NCI-H1930 (cell line): ENCODE results near the gene TTC6.

ENCODE experiments used
- DNase-seq, 2 experiments: peaks; one replicate each; lab custom pipeline; 2025; lab: John Stamatoyannopoulos, UW

The TTC6 gene

DNA sequence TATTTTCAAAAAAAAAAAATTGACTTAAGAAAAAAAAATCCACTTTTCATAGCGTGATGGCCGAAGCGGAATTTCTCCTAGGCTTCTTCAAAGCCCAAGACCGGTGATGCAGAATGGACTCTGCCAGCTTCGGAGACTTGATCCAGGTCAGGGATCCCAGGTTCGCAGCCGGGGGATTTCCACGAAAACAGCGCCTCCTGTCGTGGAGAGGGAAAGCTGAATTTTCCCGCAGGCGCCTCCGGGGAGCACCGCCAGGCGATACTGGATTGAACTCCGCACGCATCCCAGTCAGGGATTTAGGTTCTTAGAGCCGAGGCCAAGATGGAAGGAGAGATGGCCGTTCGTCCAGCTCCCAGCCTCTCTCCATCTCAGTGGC, 2.1 kb downstream of the TTC6 start:
- no peak for DNase-seq

DNA sequence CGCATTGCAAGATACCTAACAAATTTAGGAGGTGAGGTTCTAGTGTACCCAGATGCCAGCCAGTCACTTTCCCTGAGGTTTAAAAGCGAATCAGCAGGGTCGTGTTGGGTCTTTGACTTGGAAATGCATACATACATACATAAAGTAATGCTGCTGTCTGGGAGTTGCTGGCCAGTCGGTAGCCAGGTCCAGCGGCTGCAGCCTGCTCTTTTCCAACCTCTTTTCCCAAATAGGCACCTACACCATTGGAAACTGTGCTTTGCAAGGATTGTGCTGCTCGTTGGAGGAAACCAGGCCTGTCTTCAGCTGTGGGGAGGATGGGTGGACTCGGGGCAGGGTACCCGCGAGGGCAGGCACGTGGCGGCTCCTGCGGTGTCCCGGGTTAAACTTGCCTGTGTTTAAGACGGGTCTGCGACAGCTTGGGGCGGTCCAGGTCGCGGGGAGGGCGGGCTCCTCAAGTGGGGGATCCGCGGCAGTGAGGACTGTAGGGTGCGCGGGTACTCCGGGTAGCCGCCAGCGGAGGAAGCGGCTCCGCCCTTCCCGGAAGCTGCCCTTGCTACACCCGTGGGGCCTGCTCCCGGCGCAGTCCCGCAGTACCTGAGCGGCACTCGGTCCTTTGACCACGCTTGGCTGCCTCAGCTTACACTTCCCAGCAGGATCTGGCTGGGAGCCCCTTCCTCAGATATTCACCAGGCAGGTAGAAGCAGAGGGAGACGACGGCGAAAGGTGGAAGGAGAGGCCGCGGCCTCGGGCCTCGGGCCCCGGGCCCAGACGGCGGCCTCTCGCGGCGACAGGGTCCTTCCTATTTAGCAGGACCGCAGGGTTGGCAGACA, 2.7 kb downstream of the TTC6 start:
- DNase-seq = no peak

DNA sequence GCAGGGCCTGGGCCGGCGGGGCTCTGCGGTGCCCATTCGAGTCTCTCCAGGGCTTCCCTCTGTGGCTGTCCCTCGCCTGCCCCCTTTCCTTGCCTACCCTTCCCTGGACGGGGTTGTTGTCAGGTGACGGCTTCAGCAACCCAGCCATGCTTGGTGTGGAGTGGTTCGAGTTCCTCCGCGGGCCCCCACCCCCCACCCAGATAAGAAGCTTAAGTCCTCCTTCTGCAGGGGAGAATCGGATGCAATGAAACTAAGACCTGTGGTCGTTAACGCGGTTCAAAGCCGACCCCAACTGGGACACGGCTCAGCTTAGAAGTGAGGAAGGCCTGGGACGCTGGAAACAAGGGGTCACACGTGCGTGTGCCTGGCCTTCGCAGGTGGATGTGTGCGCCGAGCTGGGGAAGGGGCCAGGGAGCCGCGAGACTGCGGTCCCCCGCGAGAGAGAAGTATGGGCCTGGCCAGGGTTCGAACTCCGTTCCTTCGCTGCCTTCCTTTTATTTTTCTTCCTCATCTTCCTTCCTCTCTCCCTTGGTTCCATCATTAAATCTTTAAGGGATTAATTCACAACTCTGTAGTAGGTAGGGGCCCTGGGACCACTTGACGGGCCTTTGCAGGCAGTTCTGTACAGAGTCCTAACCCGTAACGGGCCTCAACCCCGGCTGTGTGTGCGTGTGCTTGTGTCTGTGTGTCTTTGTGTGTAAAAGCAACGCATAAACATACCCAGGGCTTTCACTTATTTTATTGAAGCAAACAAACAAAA, 3.5 kb downstream of the TTC6 start:
- no peak for DNase-seq

GRCh38 chr14:37599507-37600368, 4.3 kb downstream of the TTC6 start:
- no peak for DNase-seq

GRCh38 chr14:37600880-37601741, 5.7 kb downstream of the TTC6 start:
- DNase-seq = no peak

GRCh38 chr14:37601865-37602264, 6.4 kb downstream of the TTC6 start:
- no peak for DNase-seq

DNA sequence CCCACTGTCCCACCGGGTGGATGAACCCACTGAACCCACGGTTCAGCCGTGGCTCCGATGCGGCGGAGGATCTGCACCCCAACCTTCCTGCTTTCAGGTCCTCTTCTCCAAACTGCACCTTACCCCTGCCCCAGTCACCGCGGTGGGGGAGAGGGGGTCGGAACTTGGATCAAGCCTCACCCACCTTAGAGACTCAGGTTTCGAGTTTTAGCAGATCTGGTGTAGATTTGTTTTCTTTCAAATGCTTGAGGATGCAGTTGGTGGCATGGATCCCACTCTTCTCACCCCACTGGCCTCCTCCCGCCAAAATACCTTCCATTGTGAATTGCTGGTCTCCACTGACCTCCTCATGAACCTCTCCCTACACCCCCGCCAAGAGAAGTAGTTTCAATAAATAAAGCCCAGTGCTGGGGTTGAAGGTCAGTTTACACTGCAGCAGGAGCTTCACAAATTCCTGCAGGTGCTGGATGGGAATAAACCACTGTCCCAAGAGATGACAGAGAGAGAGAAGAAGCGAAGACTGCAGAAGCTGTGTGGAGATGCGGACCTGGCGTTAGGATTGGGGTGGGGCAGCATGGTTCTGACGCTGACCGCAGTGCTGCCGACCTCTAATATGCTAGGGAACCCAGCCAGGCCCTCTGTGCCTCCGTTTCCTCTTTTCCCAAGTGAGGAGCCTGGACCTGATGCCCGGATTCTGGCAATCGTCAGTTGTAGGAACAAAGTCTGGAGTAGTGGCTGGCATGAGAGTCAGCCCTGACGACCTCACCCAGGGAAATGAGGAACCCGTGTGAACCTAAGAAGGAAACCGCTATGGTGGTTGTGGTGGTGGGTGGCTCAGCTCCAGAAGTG, 7.4 kb downstream of the TTC6 start:
- DNase-seq = no peak

GRCh38 chr14:37603688-37604251, 8.3 kb downstream of the TTC6 start:
- no peak for DNase-seq

DNA sequence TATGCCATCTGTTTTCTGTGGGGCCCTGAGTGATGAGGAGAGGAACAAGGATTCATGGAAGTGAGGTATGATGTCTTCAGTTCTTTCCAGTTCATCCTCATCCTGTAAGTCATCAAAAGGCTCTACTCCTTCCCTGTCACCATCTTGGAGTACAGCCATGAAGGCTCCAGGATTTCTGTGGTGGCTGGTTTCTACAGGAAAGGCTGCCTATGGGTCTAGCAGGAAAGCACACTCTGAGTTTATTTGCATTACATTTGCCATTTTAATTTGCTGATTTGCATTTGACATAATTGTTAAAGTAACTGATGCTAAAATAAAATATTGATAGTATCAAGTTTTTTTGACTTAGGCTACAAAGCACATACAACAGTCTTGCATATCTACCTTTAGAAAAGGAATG, 11.2 kb downstream of the TTC6 start:
- DNase-seq = no peak

DNA sequence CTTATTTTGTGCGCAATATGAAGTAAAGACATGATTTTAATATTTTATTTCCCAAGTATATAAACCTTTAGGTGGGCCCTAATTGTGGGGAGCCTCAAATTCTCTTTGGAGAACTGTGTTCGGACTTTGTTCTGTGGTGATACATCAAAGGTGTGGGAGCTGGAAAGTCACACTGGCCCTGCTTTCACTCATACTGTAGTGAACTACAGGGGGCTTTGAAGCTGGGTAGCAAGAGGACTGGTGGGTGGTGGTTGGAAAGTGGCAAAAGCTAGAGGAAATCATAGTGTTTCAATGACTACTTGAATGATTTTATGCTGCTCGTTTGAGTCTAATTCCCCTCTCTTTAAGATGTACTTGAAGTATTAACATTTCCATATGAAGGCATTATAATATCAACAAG, 13.2 kb downstream of the TTC6 start:
- DNase-seq = no peak

- no peak for DNase-seq
These were observed 15.6 kb downstream of the TTC6 start for GRCh38 chr14:37610945-37611523.

DNA sequence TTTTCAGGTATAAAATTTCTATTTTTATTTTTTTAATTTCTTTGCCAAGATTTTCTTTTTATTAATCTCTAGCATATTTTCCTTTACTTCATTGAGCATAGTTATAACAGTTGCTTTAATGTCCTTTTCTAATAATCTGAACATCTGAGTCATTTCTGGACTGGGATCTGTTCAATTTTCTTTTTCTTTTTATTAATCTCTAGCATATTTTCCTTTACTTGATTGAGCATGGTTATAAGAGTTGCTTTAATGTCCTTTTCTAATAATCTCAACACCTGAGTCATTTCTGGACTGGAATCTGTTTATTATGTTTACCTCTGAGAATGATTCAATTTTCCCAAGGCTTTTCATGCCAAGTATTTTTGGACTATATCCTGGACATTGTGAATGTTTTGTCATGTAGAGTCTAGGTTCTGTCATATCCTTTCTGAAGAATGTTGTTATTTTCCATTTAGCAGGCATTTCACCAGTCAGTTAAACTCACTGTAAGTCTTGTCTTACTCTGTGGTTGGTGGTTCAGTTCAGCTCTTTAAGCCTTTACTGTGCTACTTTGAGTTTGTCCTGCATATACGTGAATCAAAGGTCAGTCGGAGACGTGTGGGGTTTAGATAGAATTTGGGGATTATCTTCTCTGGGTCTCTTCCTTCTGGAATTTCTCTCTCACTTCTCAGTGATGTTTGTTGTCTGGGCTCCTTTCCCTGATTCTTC, 20.3 kb downstream of the TTC6 start:
- no peak for DNase-seq

DNA sequence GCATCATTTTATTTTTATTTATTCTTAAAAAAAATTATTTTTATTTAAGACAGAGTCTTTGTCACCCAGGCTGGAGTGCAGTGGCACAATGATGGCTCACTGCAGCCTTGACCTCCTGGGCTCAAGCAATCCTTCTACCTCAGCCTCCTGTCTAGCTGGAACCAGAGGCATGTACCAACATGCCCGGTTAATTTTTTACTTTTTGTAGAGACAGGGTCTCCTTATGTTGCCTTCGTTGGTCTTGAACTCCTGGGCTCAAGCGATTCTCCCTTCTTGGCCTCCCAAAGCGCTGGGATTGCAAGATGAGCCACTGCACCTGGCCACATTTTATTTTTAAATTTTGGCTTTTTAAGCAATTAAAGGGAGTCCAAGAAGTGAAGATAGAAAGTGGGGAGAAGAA, 21.4 kb downstream of the TTC6 start:
- no peak for DNase-seq

DNA sequence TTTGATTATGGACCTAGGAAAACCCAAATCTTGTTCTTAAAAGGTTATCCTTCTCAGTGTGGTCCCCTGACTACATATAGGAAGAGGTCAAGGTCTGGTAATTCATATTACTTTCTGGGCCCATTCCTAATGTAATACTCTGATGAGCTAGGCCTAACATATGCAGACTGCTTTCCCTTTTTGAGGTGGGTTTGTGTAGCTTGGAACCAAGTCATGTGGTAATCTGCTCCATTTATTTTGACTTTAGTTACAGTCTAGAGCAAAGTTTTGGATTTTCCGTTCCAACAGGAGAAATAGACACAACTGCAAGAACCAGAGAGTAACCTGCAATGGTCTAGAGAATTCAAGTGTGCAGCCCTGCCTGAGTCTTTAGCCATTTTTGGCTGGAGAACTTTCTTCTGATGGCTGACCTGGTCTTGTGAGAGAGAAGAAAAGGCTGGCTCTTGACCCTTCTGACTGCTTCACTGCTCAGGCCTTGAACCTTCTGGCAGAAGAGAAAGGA, 22.5 kb downstream of the TTC6 start:
- no peak for DNase-seq

DNA sequence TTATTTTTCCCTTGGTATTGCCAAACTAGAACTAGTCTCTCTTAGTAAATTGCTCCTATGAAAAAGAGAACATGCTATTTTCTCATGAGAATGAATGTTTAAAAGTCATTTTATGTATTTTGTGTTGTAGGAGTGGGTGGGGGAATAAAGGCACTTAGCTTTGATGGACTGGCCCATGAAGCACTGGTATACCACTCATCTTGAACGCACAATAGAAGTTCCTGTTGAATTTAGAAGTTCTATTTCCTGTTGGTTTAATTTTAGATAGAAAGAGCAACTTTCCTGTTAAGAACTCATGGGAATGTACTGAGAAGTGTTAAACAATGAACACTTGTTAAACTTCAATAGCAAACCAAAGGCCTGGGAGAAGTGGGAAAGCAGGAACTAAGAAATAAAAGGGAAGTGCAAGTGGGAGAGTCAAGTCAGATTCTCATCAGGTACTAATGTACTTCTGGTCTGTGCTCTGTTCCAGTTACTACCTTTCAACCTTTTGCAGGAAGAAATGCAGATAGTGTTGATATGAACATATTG, 23.1 kb downstream of the TTC6 start:
- no peak for DNase-seq

DNA sequence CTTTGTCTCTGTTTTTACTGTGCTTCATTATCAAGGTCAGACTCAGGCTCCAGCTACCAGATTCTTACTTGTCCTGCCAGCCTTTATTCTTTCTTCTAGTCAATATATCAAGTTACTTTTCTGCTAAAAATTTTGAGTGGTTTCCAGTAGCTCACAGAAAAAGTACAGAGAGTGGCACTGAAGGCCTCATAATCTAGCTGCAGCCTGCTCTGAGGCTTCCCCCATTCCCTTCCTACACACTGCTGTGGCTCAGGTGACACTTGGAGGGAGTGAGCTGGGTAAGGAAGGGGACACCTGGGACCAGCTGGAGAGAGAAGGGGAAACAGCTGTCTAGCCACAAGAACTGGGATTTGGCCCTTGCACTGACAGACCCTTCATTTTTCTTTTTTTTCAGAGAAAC, 25.4 kb downstream of the TTC6 start:
- DNase-seq = no peak

- DNase-seq = no peak
These were observed 26.9 kb downstream of the TTC6 start for GRCh38 chr14:37622231-37622923.

GRCh38 chr14:37623426-37623951, 28.1 kb downstream of the TTC6 start:
- DNase-seq = no peak
